Measurements from ENCODE around the gene RNF11.

The RNF11 gene

DNA sequence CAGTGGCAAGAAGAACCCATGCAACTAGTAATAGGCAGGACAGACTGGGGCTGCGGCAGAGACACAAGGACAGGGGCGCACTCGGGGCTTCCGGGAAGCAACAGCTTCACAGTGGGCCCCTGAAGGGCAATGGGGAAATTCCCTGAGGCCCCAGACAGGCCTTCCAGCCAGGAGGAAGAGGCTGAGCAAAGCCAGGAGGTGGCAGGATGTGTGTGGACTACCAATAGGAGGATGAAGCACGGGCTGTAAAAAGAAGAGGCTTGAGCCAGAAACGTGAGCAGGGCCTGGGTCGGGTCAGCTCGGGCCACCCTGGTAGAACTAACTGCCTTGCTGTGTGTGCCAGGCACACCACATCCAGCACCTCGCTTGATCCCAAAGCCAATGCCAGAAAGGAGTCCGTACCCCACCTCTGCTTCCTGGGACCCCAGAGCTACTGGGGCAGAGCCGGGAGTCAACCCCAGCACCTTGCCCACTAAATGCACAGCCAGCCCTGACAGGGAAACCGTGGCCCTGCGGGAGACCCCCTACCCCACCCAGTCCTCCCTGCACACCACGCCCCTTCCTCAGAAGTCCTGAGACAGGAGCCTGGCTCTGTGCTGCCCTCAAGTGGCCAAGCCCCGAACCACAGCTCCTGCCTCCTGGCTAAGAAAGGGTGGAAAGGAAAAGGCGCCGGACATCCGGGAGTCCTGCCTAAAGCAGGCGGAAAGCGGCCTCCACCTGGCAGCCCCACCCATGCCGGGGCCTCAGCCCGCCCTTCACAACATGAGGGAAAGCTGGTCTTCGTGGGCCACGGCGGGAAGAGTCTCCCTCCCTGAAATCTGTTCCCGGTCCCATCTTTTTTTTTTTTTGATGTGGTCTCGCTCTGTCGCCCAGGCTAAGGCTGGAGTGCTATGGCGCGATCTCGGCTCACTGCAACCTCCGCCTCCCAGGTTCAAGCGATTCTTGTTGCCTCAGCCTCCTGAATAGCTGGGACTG, 60.6 kb downstream of the RNF11 start:
- peak; percentile 87 for DNase-seq (ENCODE audit: extremely low spot score)
- TF ChIP-seq, protein P1, sequence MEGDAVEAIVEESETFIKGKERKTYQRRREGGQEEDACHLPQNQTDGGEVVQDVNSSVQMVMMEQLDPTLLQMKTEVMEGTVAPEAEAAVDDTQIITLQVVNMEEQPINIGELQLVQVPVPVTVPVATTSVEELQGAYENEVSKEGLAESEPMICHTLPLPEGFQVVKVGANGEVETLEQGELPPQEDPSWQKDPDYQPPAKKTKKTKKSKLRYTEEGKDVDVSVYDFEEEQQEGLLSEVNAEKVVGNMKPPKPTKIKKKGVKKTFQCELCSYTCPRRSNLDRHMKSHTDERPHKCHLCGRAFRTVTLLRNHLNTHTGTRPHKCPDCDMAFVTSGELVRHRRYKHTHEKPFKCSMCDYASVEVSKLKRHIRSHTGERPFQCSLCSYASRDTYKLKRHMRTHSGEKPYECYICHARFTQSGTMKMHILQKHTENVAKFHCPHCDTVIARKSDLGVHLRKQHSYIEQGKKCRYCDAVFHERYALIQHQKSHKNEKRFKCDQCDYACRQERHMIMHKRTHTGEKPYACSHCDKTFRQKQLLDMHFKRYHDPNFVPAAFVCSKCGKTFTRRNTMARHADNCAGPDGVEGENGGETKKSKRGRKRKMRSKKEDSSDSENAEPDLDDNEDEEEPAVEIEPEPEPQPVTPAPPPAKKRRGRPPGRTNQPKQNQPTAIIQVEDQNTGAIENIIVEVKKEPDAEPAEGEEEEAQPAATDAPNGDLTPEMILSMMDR (IDR thresholded peaks at IDR 0.05; ENCODE audit: control extremely low read depth, extremely low read depth, low read depth, missing control alignments) = peak; percentile 98
- CTCF ChIA-PET = interaction anchor here (0.6 to 4.6 kb wide), 30 partner anchors 9 to 725 kb away, joined by 3 to 51 read pairs (median 4); partner anchors contain the start of gene RNF11
- POLR2A ChIA-PET = interaction anchor here (0.6 kb wide), 1 partner anchor 12 kb away, joined by 5 read pairs; no protein-coding TSS in a partner anchor

DNA sequence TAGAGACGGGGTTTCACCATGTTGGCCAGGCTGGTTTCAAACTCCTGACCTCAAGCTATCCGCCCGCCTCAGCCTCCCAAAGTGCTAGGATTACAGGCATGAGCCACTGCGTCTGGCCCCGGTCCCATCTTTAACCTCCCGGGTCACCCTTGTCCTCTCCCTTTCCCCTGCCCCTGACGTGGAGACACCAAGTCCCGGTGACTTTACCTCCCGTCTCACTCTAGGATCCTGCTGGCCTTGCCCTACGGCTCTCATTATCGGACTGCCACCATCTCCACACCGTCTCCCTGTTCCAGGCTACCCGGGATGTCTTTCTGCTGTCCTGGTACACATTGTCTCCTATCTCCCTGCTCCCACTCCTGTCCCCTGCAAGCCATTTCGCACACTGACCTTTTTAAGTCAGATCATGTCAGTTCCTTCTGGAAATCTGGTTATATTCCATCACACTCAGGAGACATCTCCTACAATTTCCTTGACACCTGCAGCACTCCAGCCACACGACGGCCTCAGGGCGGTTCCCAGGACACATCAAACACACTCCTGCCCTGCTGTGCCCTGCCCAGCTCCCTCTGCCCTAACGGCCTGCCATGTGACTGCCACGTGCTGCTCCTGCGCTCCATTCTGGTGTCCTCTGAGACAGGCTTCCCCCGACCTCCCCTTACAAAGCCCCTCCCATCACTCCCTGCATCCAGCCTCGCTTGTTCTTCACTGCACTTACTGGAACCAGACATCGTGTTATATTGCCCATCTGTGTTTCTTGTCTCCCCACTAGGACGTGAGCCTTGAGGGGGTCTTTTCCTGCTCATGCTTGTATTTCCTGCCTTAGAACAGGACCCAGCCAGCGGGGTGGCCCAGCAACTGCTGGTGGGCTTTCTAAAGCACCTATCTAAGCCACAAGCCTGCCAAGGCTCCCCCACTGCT, 61.6 kb downstream of the RNF11 start:
- TF ChIP-seq, protein P1 (IDR thresholded peaks at IDR 0.05; ENCODE audit: control extremely low read depth, extremely low read depth, low read depth, missing control alignments) = no peak
- CTCF ChIA-PET = interaction anchor here (0.7 to 4.6 kb wide), 27 partner anchors 9 to 726 kb away, joined by 3 to 51 read pairs (median 4); partner anchors contain the start of gene RNF11
- POLR2A ChIA-PET = no interaction called here
- DNase-seq (ENCODE audit: extremely low spot score) = peak; percentile 10

DNA sequence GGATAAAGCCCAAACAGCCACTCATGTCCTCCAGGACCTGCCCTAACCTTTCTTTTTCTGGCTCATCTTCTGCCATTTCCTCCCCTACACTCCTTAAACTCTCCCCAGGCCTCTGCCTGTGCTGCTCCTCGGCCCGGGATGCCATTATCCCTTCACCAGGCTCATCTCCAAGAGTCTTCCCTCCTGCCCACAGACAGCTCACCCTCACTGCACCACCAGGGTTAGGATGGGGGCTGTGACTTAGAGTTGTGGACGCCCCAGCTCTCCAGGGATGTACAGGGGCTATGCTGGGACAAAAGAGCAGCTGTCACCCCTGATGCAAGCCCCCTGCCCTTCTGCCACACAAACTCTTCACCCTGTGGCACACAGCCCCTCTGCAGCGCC, 62.2 kb downstream of the RNF11 start:
- no peak for DNase-seq (ENCODE audit: extremely low spot score)
- POLR2A ChIA-PET = no interaction called here
- TF ChIP-seq, protein P1 (IDR thresholded peaks at IDR 0.05; ENCODE audit: control extremely low read depth, extremely low read depth, low read depth, missing control alignments) = no peak
- CTCF ChIA-PET = interaction anchor here (4.5 to 4.6 kb wide), 2 partner anchors 8 to 11 kb away, joined by 50 to 51 read pairs; no protein-coding TSS in a partner anchor

DNA sequence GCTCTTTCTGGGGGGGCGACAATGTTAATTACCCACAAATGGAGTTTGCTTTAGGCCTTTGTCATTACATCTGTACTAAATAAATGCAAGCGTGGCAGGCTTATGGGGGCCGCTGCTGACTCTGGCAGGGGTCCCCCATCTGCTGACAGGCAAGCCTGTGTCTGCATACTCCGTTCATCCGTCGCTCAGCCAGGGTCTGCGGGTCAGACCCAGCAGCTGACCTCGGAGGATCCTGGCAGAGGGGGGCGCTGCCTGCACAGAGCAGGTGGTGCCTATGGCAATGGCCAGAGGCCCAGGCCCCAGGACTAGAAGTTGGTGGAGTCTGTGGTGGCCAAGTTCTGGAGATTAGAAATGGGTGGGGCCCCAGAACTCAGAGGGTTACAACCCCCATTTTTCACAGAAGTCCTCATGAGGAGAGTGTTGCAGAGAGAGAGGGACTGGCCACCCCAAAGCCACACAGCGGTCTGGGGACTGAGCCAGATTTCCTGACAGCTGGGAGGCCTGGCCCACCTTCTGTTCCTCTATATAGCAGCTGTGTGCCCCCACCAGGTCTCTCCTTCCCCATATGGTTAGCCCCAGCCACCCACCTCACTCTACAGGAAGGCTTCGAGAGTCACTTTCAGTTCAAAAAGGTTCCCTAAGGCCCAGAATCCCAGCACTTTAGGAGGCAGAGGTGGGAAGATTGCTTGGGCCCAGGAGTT, 63.3 kb downstream of the RNF11 start:
- no peak for DNase-seq (ENCODE audit: extremely low spot score)
- CTCF ChIA-PET = no interaction called here
- POLR2A ChIA-PET = no interaction called here
- TF ChIP-seq, protein P1 (IDR thresholded peaks at IDR 0.05; ENCODE audit: control extremely low read depth, extremely low read depth, low read depth, missing control alignments) = no peak

DNA sequence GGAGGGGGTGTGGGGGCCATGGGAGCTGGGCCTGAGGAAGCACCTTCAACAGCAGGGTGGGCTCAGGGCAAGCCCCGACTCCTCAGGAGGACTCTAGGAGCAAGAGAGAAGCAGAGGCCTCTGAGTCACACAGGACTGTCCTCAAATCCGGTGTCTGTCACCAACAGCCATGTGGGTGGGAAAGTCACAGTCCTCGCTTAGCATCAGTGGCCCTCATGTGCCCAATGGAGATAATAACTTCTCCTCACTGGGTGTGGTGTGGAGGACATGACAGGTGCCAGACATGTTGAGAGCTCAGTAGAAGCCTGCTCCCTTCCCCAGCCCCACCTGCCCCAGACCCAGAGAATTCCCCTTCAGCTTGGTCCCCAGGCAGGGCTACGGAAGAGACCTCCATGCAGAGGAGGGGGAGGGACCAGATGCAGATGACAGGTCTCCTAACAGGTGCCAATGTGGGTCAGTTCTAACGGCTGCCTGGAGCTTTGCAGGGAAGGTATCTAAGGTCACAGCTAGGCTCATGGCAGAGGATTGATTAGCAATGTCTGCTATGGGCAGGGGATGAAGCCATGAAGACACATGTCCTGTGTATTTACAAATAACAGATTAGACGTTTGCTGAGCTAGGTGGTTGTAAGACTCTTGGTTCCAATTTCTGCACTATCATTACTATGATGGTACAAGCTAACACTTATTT, 64.1 kb downstream of the RNF11 start:
- ChIA-PET CTCF (no interaction called here), POLR2A (no interaction called here)
- TF ChIP-seq, protein P1 (IDR thresholded peaks at IDR 0.05; ENCODE audit: control extremely low read depth, extremely low read depth, low read depth, missing control alignments) = no peak
- DNase-seq (ENCODE audit: extremely low spot score) = no peak

Data from GM10248 (cell line).